Prostate gland (tissue), 2 donors: ENCODE measurements around the gene BICC1.
A peak's percentile ranks its signal among the peaks of the same experiment; 100 is the strongest.

Source experiments
- CTCF ChIP-seq, 4 experiments: fragments of 200-600 bp in 2 of 4; fragments of 450-650 bp in 2 of 4; sonication (generic) in 2 of 4; IDR thresholded peaks; 1 replicate in 3 of 4; 2 replicates in 1 of 4; pipeline ENCODE4 v1.5.1; 2016 to 2019; ENCODE audit warnings: antibody characterized with exemption in 4 of 4, mild to moderate bottlenecking in 2 of 4, moderate library complexity in 2 of 4
- POLR2A ChIP-seq: fragments of 450-650 bp; IDR thresholded peaks from one replicate; pipeline ENCODE4 v1.6.1; 2016; ENCODE audit warnings: antibody characterized with exemption, mild to moderate bottlenecking
- POLR2AphosphoS5 ChIP-seq: sonication (generic); formaldehyde crosslinking; IDR thresholded peaks from one replicate; pipeline ENCODE4 v1.6.1; 2017; ENCODE audit warnings: antibody characterized with exemption

GRCh38 chr10:58531084-58531695 lies 18.5 kb downstream of the BICC1 start:
- peak in 3 of 4 experiments; percentile 58 to 63 (median 61) for TF ChIP-seq CTCF (IDR thresholded peaks at IDR 0.05)
- TF ChIP-seq POLR2A: no peak
- no peak for TF ChIP-seq POLR2AphosphoS5
